IPS-18a (cell line): ENCODE results near the gene NTM.

Experiments used
- H3K27ac ChIP-seq: one replicate; pipeline ENCODE4 v1.5.1; 2013; ENCODE audit warnings: low read length
- H3K27me3 ChIP-seq: one replicate; pipeline ENCODE4 v1.6.1; 2013; ENCODE audit warnings: mild to moderate bottlenecking, low read length; ENCODE audit not compliant: control insufficient read depth, insufficient read depth
- H3K36me3 ChIP-seq: one replicate; pipeline ENCODE4 v1.6.1; 2013; ENCODE audit warnings: low read depth, low read length; ENCODE audit not compliant: control insufficient read depth
- H3K4me1 ChIP-seq: one replicate; pipeline ENCODE4 v1.6.1; 2013; ENCODE audit warnings: low read depth, low read length; ENCODE audit not compliant: control insufficient read depth
- H3K4me3 ChIP-seq: one replicate; pipeline ENCODE4 v1.5.1; 2013; ENCODE audit warnings: low read length
- H3K9ac ChIP-seq: one replicate; pipeline ENCODE4 v1.6.1; 2013; ENCODE audit warnings: mild to moderate bottlenecking, low read length, moderate library complexity
- H3K9me3 ChIP-seq: one replicate; pipeline ENCODE4 v1.6.1; 2013; ENCODE audit warnings: low read depth, low read length; ENCODE audit not compliant: control insufficient read depth

Gene NTM

GRCh38 chr11:131785801-131786200, 415.4 kb downstream of the NTM start:
- H3K4me3 ChIP-seq: no peak overlapping the region
- H3K36me3 ChIP-seq: no peaks in the 10 kb centered on the region
- no peaks in the 10 kb centered on the region for H3K27me3 ChIP-seq
- H3K27ac ChIP-seq: no peak overlapping the region
- H3K4me1 ChIP-seq: no peaks in the 10 kb centered on the region
- H3K9ac ChIP-seq: no peak overlapping the region
- no peaks in the 10 kb centered on the region for H3K9me3 ChIP-seq

DNA sequence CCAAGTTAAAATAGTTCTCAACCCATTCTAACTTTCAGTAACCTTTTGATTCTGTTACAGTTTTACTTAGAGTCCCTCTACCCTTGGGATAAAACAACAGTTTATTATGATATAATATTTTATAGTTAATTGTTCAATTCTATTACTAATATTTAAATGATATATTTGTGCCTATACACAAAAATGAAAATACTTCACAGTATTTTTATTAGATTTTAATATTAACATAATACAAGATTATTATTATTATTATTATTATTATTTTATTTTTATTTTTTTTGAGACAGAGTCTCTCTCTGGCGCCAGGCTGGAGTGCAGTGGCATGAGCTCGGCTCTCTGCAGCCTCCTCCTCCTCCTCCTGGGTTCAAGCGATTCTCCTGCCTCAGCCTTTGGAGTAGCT, 416.7 kb downstream of the NTM start:
- Histone ChIP-seq H3K9ac (no peak overlapping the region), H3K27me3 (no peaks in the 10 kb centered on the region), H3K9me3 (no peaks in the 10 kb centered on the region), H3K27ac (no peak overlapping the region), H3K36me3 (no peaks in the 10 kb centered on the region), H3K4me3 (no peak overlapping the region), H3K4me1 (no peaks in the 10 kb centered on the region)

GRCh38 chr11:131790586-131790985, 420.2 kb downstream of the NTM start:
- H3K4me3 ChIP-seq: no peak overlapping the region
- H3K36me3 ChIP-seq: no peaks in the 10 kb centered on the region
- H3K4me1 ChIP-seq: no peaks in the 10 kb centered on the region
- no peaks in the 10 kb centered on the region for H3K27me3 ChIP-seq
- H3K9ac ChIP-seq: no peak overlapping the region
- H3K9me3 ChIP-seq: no peaks in the 10 kb centered on the region
- no peak overlapping the region for H3K27ac ChIP-seq

- H3K9me3 ChIP-seq: no peaks in the 10 kb centered on the region
- H3K4me3 ChIP-seq: no peak overlapping the region
- H3K36me3 ChIP-seq: no peaks in the 10 kb centered on the region
- H3K9ac ChIP-seq: no peak overlapping the region
- H3K27ac ChIP-seq: no peak overlapping the region
- H3K27me3 ChIP-seq: no peaks in the 10 kb centered on the region
- no peaks in the 10 kb centered on the region for H3K4me1 ChIP-seq
Observed at GRCh38 chr11:131792243-131792642, 421.8 kb downstream of the NTM start.

GRCh38 chr11:131796089-131796488, 425.7 kb downstream of the NTM start:
- H3K36me3 ChIP-seq: no peaks in the 10 kb centered on the region
- no peak overlapping the region for H3K4me3 ChIP-seq
- H3K4me1 ChIP-seq: peaks cover 14% of the 10 kb centered on the region
- H3K9ac ChIP-seq: no peak overlapping the region
- H3K9me3 ChIP-seq: no peaks in the 10 kb centered on the region
- H3K27me3 ChIP-seq: no peaks in the 10 kb centered on the region
- no peak overlapping the region for H3K27ac ChIP-seq

DNA sequence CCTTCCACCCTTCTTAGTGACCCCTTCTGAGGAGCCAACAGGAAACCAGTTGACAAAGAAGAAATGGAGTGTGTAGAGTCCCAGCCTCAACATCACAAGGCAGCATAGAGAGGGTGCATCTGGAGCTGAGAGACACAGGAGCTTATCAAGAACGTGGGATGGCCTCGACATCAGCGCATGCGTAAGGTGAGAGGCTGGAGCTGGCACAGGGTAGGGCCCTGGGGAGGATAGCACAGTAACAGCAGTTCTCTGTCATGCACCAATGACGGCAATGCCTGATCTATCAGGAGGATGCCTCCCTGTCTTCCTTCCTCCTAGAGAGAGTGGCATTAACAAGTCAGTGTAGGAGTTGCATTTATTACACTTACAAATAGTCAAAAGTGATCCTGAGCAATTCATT, 426.1 kb downstream of the NTM start:
- H3K4me3 ChIP-seq: no peak overlapping the region
- H3K27me3 ChIP-seq: no peaks in the 10 kb centered on the region
- no peak overlapping the region for H3K27ac ChIP-seq
- peaks cover 18% of the 10 kb centered on the region for H3K4me1 ChIP-seq
- H3K9me3 ChIP-seq: no peaks in the 10 kb centered on the region
- H3K9ac ChIP-seq: no peak overlapping the region
- no peaks in the 10 kb centered on the region for H3K36me3 ChIP-seq

DNA sequence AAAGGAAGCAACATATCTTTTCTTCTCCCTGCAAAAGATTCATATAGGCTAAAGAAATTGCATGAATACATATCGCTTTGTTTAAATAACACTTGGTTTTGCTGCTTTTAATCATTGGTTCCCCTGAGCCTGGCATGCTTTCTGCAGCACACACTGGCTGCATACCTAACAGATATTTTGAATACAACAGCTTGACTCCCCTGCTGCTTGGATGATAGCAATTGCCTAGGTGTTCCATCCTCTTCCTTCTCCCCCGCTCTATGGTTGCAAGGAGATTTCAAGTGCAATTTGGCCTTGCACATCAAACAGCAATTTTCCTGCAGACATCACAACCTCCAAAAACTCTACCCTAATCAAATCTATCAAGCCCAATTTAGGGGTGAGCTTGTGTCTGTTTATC, 430.0 kb downstream of the NTM start:
- Histone ChIP-seq H3K9ac (no peak overlapping the region), H3K4me3 (no peak overlapping the region), H3K9me3 (no peaks in the 10 kb centered on the region), H3K36me3 (no peaks in the 10 kb centered on the region), H3K4me1 (peaks cover 29% of the 10 kb centered on the region), H3K27ac (no peak overlapping the region), H3K27me3 (no peaks in the 10 kb centered on the region)

DNA sequence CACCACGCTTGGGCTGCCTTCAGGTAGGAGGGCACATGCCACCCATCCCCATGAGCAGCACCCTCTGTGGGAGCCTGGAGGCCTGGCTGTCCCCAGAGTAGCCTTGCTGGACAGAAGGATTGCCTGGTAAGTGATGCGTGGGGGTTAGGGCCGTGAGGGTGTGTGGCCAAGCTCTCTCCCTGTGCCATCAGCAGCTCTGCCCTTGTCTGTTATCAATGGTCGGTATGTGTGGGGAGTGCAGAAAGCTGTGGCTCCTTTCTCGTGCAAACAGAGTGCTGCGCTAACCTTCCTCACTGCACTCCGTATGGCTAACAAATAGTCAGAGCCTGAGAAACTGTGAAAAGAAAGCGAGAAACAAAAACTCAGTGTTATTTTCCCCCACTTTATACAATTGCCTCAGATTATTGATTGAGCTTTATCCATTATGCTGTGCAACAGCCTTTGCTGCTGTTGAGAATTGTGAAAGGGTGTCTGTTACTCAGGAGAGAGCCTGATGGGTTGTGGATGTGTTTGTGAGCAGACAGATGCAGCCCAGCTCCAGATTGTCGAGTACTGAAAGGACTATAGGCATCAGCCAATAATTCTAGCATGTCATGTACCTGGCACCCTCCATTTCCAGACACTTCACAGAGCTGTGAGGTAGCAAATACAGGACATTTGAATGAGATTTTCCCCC, 432.2 kb downstream of the NTM start:
- Histone ChIP-seq H3K27me3 (no peaks in the 10 kb centered on the region), H3K9ac (no peak overlapping the region)

DNA sequence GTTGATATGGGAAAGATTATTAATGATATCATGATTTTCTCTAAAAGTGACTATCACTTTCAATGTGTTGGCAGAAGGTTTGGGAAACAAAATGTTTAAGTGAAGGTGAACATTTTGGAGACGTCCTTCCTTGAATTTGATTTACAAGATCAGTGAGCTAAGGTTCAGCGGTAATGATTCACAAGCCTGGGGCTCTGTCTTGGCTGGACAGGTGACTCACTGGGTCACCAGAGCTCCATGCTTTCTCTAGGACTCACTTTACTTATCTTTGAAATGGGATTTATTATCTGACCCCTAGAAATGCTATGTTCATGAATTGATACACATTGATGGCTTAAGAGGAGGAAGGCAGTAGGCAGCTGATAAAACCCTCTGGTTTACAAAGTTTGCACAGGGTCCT, 437.5 kb downstream of the NTM start:
- no peak overlapping the region for H3K9ac ChIP-seq

More for the DNA sequence above, 432.2 kb downstream of the NTM start:
- Histone ChIP-seq H3K4me1 (peaks cover 29% of the 10 kb centered on the region), H3K36me3 (no peaks in the 10 kb centered on the region), H3K9me3 (no peaks in the 10 kb centered on the region), H3K4me3 (peak overlapping the region; percentile 6), H3K27ac (no peak overlapping the region)

GRCh38 chr11:131808470-131808869, 438.1 kb downstream of the NTM start:
- Histone ChIP-seq H3K4me1 (peaks cover 4% of the 10 kb centered on the region), H3K27ac (no peak overlapping the region), H3K4me3 (no peak overlapping the region), H3K27me3 (no peaks in the 10 kb centered on the region), H3K36me3 (no peaks in the 10 kb centered on the region), H3K9ac (no peak overlapping the region), H3K9me3 (no peaks in the 10 kb centered on the region)

More for the DNA sequence above, 437.5 kb downstream of the NTM start:
- Histone ChIP-seq H3K36me3 (no peaks in the 10 kb centered on the region), H3K27ac (no peak overlapping the region), H3K27me3 (no peaks in the 10 kb centered on the region), H3K4me1 (peaks cover 4% of the 10 kb centered on the region), H3K9me3 (no peaks in the 10 kb centered on the region), H3K4me3 (no peak overlapping the region)

DNA sequence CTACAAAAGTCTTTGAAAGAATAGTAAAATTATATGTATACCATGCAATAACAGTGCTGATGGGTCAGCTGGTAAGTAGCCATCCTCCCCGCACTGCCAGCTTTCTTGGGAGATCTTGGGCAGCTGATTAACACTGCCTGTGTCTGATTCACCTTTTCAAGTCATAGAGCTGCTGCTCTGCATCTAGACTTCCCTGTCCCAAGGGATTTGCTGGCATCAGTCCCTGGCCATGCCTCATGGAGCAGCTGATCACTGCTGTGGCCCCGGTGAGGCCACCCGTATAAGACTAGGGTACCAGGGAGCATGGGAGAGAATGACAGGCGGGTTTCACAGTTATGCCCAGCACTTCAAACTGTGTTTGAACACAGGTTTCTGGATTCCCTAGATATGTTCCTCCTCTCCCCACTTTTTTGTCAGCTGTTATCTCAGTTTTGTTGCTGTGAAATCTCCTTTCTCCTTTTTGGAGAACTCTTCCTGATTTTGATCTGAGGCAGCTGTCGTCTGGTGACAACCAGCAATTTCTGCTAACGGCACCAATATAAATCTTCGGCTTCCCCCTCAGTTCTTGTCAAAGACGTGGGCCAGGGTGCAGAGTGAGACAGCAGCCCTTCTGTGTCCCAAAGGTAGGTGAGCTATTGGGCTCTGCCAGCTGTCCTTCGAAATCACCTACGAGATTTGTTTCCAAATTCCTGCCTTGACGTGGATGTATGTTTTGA, 438.9 kb downstream of the NTM start:
- H3K9ac ChIP-seq: no peak overlapping the region
- H3K4me3 ChIP-seq: no peak overlapping the region
- no peaks in the 10 kb centered on the region for H3K36me3 ChIP-seq
- no peak overlapping the region for H3K27ac ChIP-seq
- H3K4me1 ChIP-seq: peaks cover 9% of the 10 kb centered on the region
- H3K9me3 ChIP-seq: no peaks in the 10 kb centered on the region
- H3K27me3 ChIP-seq: no peaks in the 10 kb centered on the region

DNA sequence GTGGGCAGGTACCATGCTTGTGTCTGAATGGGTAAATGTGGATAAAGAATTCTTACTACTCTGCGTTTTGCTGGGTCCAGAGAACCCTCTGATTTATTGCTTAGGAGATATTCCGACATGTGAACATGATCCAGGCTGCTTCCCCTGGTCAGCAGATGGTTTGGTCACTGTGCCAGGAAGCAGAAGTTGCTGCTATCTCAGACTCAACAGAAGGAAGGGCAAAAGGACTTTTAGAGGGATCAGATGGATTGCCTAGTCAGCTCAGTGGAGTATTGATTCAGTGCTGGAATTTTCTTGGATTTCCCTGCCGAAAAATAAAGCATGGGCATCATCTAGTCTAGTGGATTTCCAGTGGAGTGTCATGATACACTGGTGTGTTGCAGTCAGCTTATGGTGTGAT, 440.1 kb downstream of the NTM start:
- Histone ChIP-seq H3K9me3 (no peaks in the 10 kb centered on the region), H3K4me1 (peaks cover 14% of the 10 kb centered on the region), H3K4me3 (no peak overlapping the region), H3K9ac (no peak overlapping the region), H3K27me3 (no peaks in the 10 kb centered on the region), H3K36me3 (no peaks in the 10 kb centered on the region), H3K27ac (no peak overlapping the region)
